ENCODE data around the gene PRKAR2A.

PRKAR2A gene

GRCh38 chr3:48855681-48856447 lies 8.2 kb upstream of the PRKAR2A start:
- Histone ChIP-seq H3K27me3 (replicated peaks; ENCODE audit: insufficient read depth, low read length) (no peaks in the 10 kb centered on the region), H3K4me3 (ENCODE audit: low read length) (no peak overlapping the region), H4K20me1 (ENCODE audit: insufficient read depth, low read length) (no peaks in the 10 kb centered on the region), H2AFZ (ENCODE audit: low read length) (no peak overlapping the region), H3K36me3 (replicated peaks; ENCODE audit: insufficient read depth, low read length) (no peaks in the 10 kb centered on the region; the same call in 1 of the 2 replicates), H3K9me2 (replicated peaks; ENCODE audit: insufficient read depth, low read length) (no peaks in the 10 kb centered on the region), H3K9me3 (replicated peaks; ENCODE audit: insufficient read depth, low read length) (no peaks in the 10 kb centered on the region), H3K4me2 (ENCODE audit: low read depth, low read length) (no peak overlapping the region), H3K4me1 (ENCODE audit: low read length) (no peaks in the 10 kb centered on the region), H3K27ac (ENCODE audit: low read length) (no peak overlapping the region), H3F3A (ENCODE audit: insufficient read depth, low read length) (0 out of 2 replicates have a peak, but pooled peaks cover 2% of the 10 kb centered on the region), H3K9ac (ENCODE audit: low read length) (no peak overlapping the region), H3K79me2 (ENCODE audit: low read length) (no peaks in the 10 kb centered on the region)
- DNase-seq = no peak
- TF ChIP-seq, protein P1, sequence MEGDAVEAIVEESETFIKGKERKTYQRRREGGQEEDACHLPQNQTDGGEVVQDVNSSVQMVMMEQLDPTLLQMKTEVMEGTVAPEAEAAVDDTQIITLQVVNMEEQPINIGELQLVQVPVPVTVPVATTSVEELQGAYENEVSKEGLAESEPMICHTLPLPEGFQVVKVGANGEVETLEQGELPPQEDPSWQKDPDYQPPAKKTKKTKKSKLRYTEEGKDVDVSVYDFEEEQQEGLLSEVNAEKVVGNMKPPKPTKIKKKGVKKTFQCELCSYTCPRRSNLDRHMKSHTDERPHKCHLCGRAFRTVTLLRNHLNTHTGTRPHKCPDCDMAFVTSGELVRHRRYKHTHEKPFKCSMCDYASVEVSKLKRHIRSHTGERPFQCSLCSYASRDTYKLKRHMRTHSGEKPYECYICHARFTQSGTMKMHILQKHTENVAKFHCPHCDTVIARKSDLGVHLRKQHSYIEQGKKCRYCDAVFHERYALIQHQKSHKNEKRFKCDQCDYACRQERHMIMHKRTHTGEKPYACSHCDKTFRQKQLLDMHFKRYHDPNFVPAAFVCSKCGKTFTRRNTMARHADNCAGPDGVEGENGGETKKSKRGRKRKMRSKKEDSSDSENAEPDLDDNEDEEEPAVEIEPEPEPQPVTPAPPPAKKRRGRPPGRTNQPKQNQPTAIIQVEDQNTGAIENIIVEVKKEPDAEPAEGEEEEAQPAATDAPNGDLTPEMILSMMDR (IDR thresholded peaks at IDR 0.05; ENCODE audit: low read length) = no peak
- TF ChIP-seq EZH2 (optimal IDR thresholded peaks at IDR 0.05; ENCODE audit: low read depth, low read length) (no peak), EZH2phosphoT487 (IDR thresholded peaks at IDR 0.05; ENCODE audit: low read length) (no peak)

GRCh38 chr3:48852151-48852550 lies 4.5 kb upstream of the PRKAR2A start:
- Histone ChIP-seq H3K36me3 (replicated peaks; ENCODE audit: insufficient read depth, low read length) (no peaks in the 10 kb centered on the region), H3K9me2 (replicated peaks; ENCODE audit: insufficient read depth, low read length) (no peaks in the 10 kb centered on the region), H3K27me3 (replicated peaks; ENCODE audit: insufficient read depth, low read length) (no peaks in the 10 kb centered on the region), H3K4me2 (ENCODE audit: low read depth, low read length) (no peak overlapping the region), H3K27ac (ENCODE audit: low read length) (no peak overlapping the region), H3K9me3 (replicated peaks; ENCODE audit: insufficient read depth, low read length) (no peaks in the 10 kb centered on the region), H4K20me1 (ENCODE audit: insufficient read depth, low read length) (no peaks in the 10 kb centered on the region), H3F3A (ENCODE audit: insufficient read depth, low read length) (peaks cover 11% of the 10 kb centered on the region; the same call in 1 of the 2 replicates), H3K4me3 (ENCODE audit: low read length) (no peak overlapping the region), H3K79me2 (ENCODE audit: low read length) (peaks cover 2% of the 10 kb centered on the region; the same call in 1 of the 2 replicates), H3K4me1 (ENCODE audit: low read length) (no peaks in the 10 kb centered on the region), H2AFZ (ENCODE audit: low read length) (no peak overlapping the region), H3K9ac (ENCODE audit: low read length) (no peak overlapping the region)
- DNase-seq = no peak
- TF ChIP-seq, protein P1 (IDR thresholded peaks at IDR 0.05; ENCODE audit: low read length) = no peak
- no peak for TF ChIP-seq EZH2phosphoT487 (IDR thresholded peaks at IDR 0.05; ENCODE audit: low read length)
- TF ChIP-seq EZH2 (optimal IDR thresholded peaks at IDR 0.05; ENCODE audit: low read depth, low read length) = no peak

DNA sequence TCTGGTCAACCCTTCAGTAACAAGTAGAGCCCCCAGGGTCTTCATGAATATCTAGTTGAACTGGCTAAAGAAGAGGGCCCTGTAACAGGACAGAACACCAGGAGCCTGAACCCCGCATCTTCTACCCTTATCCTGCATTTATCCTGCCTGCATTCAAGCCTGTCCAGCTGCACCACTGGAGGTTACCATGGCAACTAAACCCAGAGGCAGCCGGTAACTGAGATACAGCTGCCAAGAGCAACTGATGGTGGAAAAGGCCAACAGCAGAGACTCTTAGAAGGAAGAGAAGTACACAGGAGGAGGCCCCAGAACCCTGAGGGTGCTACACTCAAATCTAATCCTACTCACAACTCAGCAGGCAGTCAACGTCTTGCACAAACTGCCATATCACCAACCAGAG lies 3.7 kb upstream of the PRKAR2A start:
- Histone ChIP-seq H3K36me3 (replicated peaks; ENCODE audit: insufficient read depth, low read length) (no peaks in the 10 kb centered on the region), H2AFZ (ENCODE audit: low read length) (no peak overlapping the region), H3K9me2 (replicated peaks; ENCODE audit: insufficient read depth, low read length) (no peaks in the 10 kb centered on the region), H3K4me2 (ENCODE audit: low read depth, low read length) (no peak overlapping the region), H3K4me3 (ENCODE audit: low read length) (no peak overlapping the region), H3F3A (ENCODE audit: insufficient read depth, low read length) (peaks cover 16% of the 10 kb centered on the region; the same call in 1 of the 2 replicates), H3K79me2 (ENCODE audit: low read length) (peaks cover 9% of the 10 kb centered on the region), H4K20me1 (ENCODE audit: insufficient read depth, low read length) (no peaks in the 10 kb centered on the region), H3K27ac (ENCODE audit: low read length) (no peak overlapping the region), H3K9me3 (replicated peaks; ENCODE audit: insufficient read depth, low read length) (no peaks in the 10 kb centered on the region), H3K4me1 (ENCODE audit: low read length) (no peaks in the 10 kb centered on the region; the same call in 1 of the 2 replicates), H3K27me3 (replicated peaks; ENCODE audit: insufficient read depth, low read length) (no peaks in the 10 kb centered on the region), H3K9ac (ENCODE audit: low read length) (no peak overlapping the region)
- DNase-seq = no peak
- TF ChIP-seq, protein P1 (IDR thresholded peaks at IDR 0.05; ENCODE audit: low read length) = no peak
- no peak for TF ChIP-seq EZH2 (optimal IDR thresholded peaks at IDR 0.05; ENCODE audit: low read depth, low read length)
- TF ChIP-seq EZH2phosphoT487 (IDR thresholded peaks at IDR 0.05; ENCODE audit: low read length) = no peak

All from MM.1S (cell line).